Measurements from ENCODE around the gene EPB41L2.

EPB41L2 gene

DNA sequence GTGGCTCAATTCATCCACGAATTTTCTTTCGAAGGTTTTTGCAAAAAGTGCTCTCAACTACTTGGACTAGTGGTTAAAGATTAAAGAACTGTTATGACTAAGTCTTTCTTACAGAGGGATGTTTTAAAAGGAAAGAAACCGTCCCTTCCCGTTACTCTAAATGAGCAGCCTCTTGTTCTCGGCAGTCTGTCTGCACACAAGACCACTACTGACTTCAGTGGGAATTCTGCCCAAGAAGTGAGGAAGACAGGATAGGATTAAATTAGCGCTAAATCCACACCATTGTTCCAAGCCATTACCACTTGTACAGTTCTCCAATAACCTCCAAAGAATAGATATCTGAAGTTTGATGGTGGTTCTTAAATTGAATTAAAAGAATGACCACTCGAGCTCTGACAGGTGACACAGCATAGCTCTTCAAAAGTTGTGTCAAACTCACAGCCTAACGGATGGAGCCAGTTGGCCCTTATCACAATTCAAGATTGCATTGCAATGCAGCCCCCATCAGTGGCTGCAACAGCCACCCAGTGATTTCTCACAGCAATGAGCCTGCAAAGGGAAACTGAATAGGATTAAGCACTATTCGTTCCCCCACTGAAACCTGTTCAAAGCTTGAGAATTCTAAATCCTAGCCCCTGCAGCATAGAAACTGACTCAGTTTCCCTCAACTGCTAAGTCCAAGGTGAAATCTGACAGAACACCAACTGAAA lies 1.8 kb downstream of the EPB41L2 start:
- DNase-seq: no peak

DNA sequence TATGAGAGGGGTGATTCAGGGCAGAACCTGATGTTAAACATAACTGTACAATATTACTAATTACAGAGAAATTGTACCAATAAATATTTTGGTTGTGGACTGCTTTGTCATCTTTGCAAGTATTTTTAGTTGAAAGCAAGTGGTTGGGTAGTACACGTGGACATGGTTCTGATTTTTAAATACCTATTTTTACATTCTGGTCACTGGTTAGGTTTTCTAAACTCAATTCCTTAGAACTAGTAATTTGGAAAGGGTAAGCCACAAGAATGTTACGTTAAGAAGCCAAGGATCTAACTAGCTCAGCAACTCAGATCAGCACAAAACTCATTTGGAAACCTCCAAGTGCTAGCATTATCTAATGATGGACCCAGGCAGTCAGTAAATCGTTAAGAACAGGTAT lies 2.7 kb downstream of the EPB41L2 start:
- DNase-seq: peak; percentile 25

DNA sequence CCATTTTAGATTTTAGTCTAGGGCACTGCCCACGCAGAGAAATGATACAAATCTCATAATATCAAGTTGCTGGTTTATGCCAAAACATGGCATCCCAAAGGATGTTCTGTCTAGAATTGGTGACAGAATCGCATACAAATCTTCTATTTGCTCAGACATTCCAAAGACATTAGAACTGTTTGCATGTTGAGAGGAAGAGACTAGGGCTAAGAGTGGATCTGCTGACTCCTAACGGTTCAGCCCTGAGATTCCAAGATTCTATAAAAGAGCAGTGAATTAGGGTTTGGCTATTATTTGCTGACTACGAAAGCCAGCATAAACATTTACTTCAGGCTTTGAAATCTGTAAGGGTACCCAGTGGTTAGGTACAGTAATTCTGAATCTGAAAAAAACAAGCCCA lies 3.6 kb downstream of the EPB41L2 start:
- DNase-seq: no peak

DNA sequence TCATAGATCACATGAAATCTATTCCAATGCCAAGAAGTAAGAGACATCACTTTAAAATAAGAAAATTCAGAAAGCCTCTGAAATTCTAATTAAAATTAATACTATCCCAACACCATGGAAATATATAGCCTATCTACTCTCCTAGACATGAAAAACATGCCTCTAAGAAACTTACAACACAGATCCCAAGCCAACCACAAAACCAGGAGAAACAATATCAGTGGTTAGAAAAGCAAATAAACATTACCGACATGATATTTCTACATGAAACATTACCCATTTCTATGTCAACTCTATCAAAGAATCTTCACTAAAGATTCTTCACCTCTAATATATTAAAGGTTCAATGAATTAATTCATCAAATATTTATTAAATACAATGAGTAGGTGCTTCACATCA lies 4.8 kb downstream of the EPB41L2 start:
- no peak for DNase-seq

DNA sequence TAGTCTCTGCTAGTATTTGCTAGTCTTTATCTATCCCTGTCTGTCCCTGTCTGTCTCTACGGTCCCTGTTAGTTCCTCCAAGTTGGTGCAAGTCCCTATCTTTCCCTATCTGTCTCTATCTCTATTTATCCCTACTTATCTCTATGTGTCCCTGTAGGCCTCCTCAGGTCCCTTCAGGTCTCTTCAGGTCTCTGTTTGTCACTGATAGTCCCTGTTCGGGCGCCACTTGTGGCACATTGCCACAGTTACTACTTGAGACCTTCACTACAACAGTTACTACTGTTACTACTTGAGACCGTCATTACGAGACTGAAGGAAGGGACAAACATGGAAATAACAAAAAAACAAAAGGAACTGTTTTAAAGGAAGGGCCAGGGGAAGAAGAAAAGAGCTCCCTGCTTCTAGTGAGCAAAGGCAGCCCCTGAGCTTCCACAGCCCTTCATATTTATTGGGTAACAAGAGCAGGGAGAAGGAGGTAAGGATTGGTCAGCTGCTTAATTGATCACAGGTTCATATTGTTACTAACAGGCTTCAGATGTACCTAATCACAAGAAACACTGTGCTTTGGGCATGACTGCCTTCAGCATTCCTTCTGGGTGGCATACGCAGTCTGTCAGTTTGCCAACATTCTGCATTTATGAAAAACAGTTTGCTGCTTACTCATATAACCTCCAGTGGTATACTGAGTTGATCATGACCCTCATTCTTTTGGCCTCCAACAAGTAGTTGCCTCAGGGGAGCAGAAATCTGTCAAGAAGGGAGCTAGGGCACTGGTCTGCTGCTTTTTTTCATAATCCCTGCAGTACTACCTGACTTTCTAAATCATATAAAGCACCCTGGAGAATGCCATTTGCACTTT lies 8.4 kb downstream of the EPB41L2 start:
- DNase-seq: no peak

DNA sequence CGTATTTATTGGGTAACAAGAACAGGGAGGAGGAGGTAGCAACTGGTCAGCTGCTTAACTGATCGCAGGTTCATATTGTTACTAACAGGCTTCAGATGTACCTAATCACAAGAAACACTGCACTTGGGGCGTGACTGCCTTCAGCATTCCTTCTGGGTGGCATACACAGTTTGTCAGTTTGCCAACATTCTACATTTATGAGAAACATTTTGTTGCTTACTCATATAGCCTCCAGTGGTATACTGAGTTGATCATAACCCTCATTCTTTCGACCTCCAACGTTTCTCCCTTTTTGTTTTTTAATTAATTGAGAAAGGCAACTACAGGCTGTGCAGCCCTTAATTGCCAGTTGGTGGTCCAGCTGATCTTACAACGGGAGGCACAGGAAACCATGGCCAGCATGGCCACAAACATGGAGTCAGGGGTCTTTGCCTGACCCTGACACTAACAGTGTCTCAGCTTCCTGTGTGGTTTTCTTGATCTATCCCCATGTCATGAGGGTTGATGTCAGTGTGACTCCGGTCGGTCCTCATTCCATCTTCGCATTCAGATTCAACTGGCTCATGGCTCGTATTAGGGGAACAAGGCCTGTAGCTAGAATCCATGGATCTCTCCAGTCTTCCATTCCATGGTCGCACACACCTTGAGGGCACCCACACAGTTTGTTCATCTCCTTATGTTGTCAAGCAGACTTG lies 9.4 kb downstream of the EPB41L2 start:
- DNase-seq: no peak

DNA sequence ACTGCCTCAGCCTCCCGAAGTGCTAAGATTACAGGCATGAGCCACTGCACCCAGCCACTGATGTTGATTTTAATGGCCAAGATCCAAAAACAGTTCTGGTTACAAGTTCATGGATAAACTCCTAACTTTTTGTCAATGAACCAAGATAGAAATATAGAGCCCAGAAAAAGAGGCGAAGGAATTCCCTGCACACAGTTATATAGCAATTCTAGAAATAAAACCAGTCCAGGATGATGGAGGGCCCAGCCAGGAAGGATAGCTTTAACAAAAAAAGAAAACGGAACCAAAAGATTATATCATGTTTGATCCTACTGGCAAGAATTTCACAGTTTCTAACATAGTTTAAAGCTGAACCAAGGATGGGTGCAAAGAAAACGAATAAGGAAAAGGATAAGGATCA lies 10.9 kb downstream of the EPB41L2 start:
- no peak for DNase-seq

DNA sequence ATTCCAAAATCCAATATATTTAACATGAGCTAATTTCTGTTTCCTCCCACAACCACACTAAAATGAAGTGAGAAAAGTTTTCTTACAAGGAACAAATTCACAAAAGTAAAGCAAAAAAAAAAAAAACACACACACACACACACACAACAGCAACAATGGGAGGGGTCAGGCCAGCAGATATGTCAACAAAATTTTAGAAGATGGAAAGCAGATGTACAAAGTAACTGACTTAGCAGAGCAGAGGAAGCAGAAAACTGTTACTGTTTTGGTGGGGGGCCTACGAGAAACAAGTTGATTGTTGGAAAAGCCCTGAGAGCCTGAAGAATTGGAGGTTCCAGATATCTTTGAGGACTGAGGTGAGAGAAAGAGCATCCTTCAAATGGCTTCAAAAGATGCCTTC lies 11.7 kb downstream of the EPB41L2 start:
- no peak for DNase-seq

DNA sequence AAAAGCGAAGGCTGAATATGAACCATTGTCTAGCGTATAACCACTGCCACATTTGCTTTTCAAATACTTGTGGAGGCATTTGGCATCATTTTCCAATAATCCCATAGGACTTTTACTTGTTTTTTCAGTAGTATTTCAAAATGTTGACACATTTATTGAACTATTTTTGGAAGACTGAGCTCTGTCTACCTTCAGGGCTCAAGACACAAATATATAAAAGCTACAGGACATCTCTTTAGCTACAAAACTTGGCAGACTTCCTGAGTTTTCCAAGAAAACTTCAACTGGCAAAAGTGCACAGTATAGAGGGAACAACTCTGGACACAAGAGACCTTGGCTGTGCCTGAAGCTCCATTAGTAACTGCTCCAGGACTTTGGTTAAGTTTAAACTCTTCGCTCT lies 13.4 kb downstream of the EPB41L2 start:
- no peak for DNase-seq

DNA sequence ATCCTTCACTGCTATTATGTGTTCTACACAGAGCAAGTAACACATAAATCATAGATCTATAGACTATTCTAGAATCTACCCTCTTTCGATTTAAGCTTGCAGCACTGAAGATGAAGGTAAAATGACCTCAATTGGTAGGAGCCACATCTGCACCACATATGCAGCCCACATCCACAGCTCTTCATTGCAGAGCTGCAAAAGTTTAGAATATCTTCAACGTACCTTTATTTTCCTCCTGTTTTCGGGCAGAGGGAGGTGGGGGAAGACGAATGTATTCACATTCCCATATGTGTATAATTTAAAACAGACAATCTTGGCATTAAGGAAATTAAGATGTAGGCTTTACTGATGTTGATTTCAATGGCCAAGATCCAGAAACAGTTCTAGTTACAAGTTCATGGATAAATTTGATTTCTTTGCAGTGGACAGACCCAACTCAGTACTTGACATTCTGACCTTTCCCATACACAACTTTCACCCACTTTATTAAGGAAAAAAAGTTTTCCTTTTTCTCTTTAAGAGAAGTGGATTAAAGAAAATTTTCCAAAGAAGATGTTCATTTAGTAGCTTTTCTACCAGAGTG lies 14.0 kb downstream of the EPB41L2 start:
- no peak for DNase-seq

DNA sequence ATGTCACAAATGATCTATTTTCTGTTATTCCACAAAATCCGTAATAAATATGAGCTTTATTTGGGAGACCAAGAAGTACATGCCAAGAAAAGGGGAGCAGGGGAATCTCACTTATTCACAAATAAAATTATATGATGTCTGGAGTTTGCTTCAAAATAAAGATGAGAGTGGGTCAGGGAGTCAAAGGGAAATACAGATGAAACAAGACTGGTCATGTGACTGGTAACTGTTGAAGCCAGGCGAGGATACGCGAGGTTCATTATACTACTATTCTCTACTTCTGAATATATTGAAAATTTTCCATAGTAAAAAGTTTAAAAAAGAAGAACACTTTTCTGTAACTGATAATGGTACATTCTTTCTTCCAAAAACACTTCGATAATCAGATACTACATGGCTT lies 14.6 kb downstream of the EPB41L2 start:
- DNase-seq: no peak

DNA sequence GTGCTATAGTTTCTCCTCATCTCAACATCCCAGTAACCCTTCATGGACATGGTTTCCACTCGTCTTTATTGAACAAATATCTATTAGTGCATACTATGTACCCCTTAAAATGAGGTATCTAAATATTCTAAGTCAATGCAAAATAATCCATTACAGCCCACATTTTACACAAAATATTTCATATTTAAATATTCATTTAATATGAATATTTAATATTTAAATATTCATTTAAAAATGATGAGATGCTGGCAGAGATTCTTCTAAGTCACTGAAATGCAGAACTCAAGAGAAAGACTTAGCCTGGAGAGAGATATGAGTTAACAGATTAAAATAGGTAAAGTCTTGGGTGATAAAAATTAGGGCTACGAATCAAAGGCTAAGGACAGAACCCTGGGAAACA lies 17.9 kb downstream of the EPB41L2 start:
- DNase-seq: no peak

DNA sequence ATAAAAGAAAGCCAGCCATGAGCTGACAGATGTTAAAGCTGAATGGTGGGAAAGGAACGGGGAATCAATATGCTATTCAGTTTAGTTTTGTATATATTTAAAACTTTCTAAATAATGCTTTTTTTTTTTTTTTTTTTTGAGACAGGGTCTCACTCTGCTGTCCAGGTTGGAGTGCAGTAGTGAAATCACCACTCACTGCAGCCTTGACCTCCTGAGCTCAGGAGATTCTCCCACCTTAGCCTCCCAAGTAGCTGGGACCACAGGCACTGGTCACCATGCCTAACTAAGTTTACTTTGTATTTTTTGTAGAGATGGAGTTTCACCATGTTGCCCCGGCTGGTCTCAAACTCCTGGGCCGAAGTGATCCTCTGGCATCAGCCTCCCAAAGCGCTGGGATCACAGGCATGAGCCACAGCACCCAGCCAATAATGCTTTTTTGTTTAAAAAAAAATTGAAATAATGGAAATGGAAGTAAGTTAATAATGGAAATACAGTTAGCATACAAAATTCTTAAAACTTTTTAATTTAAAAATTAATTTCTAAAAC lies 19.1 kb downstream of the EPB41L2 start:
- no peak for DNase-seq

DNA sequence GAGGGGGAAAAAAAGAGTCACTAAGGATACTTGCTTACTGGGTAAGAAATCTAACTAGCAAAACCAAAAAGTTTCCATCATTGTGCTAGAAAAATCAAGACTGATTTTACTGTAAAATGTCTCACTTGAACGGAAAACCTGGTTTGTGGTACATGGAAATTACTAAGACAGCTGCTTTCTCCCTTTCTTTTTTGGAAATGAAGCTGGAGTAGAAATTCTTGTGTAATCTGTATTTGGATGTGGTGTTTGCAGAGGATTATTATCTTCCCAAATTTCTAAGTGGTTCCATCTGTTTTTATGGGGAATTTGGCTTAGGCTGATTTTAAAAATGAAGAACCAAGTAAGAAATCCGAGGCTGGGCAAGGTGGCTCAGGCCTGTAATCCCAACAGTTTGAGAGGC lies 20.4 kb downstream of the EPB41L2 start:
- no peak for DNase-seq

DNA sequence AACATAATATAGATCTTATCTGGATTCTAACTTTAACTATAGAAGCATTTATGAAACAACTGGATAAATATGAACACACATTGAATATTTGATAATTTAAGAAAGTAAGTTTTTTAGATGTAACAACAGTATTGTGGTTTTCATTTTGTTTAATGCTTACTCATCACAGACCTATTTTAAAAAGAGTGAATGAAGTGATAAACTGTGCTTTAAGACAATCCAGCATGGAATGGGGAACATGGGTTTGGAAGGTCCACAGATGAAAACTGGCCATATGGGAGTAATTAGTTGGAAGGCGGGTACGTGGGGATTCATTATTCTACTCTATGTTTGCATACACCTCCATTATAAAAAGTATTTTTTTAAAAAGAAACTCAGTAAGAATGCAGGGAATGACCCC lies 21.2 kb downstream of the EPB41L2 start:
- no peak for DNase-seq

DNA sequence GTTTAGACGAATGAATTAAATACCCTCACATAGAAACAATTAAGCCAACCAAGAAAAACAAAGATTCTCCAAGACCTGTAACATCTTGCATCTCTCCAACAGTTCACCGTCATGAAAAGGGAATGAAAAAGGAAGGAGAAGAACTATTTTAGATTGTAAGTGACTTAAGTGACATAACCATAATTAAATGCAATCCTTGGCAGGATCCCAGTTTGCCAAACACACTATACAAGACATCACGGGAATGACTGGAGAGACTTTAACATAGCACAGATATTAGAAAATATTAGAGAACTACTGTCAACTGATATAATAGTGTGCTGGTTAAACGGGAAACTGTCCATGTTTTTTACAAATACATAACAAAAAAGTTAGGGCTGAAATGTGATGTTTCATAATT lies 22.2 kb downstream of the EPB41L2 start:
- no peak for DNase-seq

DNA sequence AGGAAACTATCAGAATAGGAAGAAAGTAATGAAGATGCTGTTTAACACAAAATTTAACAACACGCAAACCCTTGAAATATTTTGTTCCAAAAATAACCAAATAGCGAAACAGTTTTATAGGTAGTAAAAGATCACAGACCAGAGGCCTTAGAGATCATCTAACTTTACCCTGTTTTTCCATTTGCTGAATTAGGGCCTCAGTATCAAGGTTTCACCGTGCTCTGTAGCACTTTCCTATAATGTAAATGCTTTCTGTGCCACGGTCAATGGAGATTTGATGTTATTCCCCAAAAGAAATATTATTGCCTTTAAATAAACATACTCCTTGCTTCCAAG lies 23.7 kb downstream of the EPB41L2 start:
- no peak for DNase-seq

DNA sequence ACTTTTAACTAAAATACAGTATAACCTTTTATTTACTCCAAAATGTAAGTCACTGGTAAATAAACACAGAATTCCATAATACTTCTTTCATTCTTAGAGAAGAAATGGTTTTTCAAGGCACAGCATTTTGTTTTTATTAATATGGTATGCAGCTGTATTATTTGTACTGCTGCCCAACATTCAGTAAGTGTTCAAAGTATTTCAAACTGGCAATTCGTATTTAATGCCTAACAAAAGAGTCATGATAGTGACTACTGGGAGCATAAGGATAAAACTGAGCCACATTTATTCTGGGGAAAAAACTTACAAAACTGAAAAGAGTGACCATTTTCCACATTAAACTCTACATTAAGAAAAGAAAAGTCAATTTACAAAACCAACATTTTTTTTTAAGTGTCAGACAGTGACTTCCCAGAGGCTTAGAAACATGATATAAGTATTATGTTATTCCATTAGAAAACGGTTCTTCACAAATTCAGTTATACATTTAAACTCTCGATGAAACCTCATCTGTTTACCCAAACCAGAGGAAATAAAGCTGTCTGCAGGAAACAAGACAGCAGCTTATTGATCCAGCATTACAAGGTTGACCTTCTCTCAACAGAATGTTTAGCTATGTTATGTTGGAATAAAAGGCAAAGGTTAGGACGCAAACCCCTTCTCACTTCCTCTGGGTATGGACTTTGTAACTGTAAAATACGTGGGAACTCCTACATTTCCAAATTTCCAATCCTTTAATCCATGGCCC lies 24.3 kb downstream of the EPB41L2 start:
- no peak for DNase-seq

DNA sequence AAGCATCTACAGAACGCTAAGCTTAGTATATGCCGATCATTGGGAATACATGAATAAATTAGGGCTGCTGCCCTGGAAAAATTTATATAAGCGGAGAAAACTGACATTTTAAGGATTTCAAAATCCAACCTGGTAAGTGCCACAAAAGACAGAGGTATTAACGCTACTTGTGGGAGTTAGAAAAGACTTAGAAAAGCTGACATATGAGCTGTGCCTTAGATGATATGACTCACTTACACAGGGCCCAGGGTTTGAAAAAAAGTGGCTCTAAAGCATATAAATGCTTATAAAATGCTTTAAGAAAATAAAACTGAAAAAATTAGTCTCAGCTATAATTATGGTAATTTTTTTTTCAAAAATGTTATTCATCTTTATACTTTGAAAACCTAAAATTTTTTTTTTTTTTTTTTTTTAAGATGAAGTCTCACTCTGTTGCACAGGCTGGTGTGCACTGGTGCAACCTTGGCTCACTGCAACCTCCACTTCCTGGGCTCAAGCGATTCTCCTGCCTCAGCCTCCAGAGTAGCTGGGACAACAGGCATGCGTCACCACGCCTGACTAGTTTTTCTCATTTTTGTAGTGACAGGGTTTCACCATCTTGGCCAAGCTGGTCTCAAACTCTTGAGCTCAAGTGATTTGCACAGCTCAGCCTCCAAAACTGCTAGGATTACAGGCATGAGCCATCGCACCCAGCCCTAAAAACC lies 25.7 kb downstream of the EPB41L2 start:
- no peak for DNase-seq

DNA sequence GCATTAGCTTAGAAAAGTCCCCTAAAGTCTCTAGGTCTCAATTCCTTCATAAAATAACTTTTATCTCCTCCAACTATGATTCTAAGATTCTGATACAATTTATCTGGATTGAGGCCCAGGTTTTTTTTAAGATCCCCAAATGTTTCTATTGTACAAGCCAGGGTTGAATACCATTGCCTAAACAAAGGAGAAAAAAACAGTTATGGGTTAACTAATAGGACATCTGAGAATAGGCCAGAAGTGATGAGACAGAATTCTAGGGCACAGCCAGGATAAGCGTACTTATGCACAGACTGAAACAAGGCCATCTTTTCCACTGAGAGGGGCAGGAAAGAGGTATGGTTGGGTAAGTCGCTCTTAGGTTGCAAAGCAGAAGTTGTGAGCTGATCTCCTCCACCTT lies 26.4 kb downstream of the EPB41L2 start:
- DNase-seq: no peak

DNA sequence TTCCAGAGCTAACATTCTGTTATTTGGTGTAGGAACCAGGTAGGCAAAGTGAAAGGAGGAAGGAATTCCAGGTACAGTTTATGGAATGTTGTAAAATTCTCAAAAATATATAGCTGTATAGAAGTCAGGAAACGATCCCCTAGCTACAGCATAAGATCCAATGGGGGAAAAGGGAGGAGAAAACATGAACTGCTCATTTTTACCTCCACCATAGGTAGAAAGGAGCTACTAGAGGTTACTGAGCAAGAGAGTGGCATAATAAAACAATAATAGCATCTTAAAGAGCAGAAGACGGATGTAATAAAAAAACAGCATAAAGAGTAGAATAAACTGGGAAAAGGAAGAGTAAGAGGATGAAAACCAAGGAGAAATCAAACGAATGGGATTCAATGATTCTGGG lies 26.9 kb downstream of the EPB41L2 start:
- DNase-seq: no peak

DNA sequence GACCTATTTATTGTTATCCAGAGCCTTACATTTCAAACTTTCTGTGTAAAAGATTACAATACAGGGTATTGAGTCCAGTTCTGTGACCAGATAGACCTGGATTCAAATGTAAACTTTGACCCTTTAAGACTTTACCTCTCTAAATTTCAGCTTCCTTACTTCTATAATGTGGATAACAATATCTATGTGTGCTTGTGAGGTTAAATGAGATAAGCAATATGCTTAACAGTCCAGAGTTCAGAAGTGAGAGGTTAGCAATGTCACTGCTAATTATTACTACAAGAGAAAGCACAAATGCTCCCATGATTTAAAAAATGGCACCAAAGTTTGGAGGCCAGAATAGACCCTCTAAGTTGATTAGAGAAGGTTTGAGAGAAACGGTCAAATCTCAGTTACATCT lies 27.5 kb downstream of the EPB41L2 start:
- no peak for DNase-seq
